Stimulated activated CD4-positive, alpha-beta T cell treated with anti-CD3 and anti-CD28 coated beads, Interleukin-12 subunit alpha, Interleukin-12 subunit beta, amount 100 ng/mL, for 24 hours (primary cell): Measurements from ENCODE around the gene CLK3.

ENCODE experiments used
- DNase-seq, 2 experiments: peaks; one replicate each; pipeline ENCODE4 v3.0.0-alpha.2; 2020; ENCODE audit warnings: low read depth in 2 of 2

The CLK3 gene

GRCh38 chr15:74603026-74603788, 12.4 kb upstream of the CLK3 start:
- no peak for DNase-seq

- DNase-seq, result no peak
Observed at GRCh38 chr15:74603789-74604705, 11.6 kb upstream of the CLK3 start.

- DNase-seq, result no peak
Observed at GRCh38 chr15:74604983-74605794, 10.4 kb upstream of the CLK3 start.

GRCh38 chr15:74605795-74606150, 9.9 kb upstream of the CLK3 start:
- DNase-seq, result no peak

GRCh38 chr15:74608786-74609185, 6.8 kb upstream of the CLK3 start:
- DNase-seq, result no peak

- no peak for DNase-seq
Observed at GRCh38 chr15:74609938-74610301, 5.7 kb upstream of the CLK3 start.

- no peak for DNase-seq
Observed at GRCh38 chr15:74610302-74610951, 5.2 kb upstream of the CLK3 start.

GRCh38 chr15:74611341-74611740, 4.3 kb upstream of the CLK3 start:
- no peak for DNase-seq

- no peak for DNase-seq
Observed at GRCh38 chr15:74611834-74612233, 3.8 kb upstream of the CLK3 start.

- DNase-seq, result no peak
Observed at GRCh38 chr15:74612677-74613076, 3.0 kb upstream of the CLK3 start.

GRCh38 chr15:74613089-74613952, 2.3 kb upstream of the CLK3 start:
- no peak for DNase-seq

GRCh38 chr15:74613953-74614743, 1.5 kb upstream of the CLK3 start:
- no peak for DNase-seq

GRCh38 chr15:74614744-74615507, 710 bp upstream of the CLK3 start:
- DNase-seq, result peak; percentile 72 to 77

GRCh38 chr15:74616366-74616939, 817 bp downstream of the CLK3 start:
- DNase-seq, result peak; percentile 27 to 54

- no peak for DNase-seq
Observed at GRCh38 chr15:74616996-74617395, 1.4 kb downstream of the CLK3 start.

GRCh38 chr15:74618841-74619596, 3.4 kb downstream of the CLK3 start:
- no peak for DNase-seq

GRCh38 chr15:74619916-74620635, 4.4 kb downstream of the CLK3 start:
- no peak for DNase-seq
